Nephron progenitor cell (in vitro differentiated cells): Measurements from ENCODE around the gene HOOK2.

ENCODE experiments used
- DNase-seq: peaks from one replicate; pipeline ENCODE4 v3.0.0; 2021
- H3K27ac Mint-ChIP-seq: 2 replicates; pipeline ENCODE4 v1.8.0; 2021; ENCODE audit warnings: mild to moderate bottlenecking, moderate library complexity, mixed read lengths
- H3K27me3 Mint-ChIP-seq: 2 replicates; pipeline ENCODE4 v1.8.0; 2021; ENCODE audit warnings: mild to moderate bottlenecking, low read depth, mixed read lengths; ENCODE audit not compliant: poor library complexity
- H3K36me3 Mint-ChIP-seq: 2 replicates; pipeline ENCODE4 v1.8.0; 2021; ENCODE audit warnings: low read depth, mixed read lengths
- H3K4me1 Mint-ChIP-seq: 2 replicates; pipeline ENCODE4 v1.8.0; 2021; ENCODE audit warnings: mixed read lengths
- H3K4me3 Mint-ChIP-seq: 2 replicates; pipeline ENCODE4 v1.8.0; 2021; ENCODE audit warnings: mild to moderate bottlenecking, moderate library complexity, mixed read lengths
- H3K9me3 Mint-ChIP-seq: 2 replicates; pipeline ENCODE4 v1.8.0; 2021; ENCODE audit warnings: mild to moderate bottlenecking, moderate library complexity, mixed read lengths
- TF ChIP-seq, protein P1 (sequence below): fragments of 200-600 bp; sonication (generic); IDR thresholded peaks from 2 replicates; pipeline ENCODE4 v1.5.0; 2021; ENCODE audit warnings: antibody characterized with exemption

Gene HOOK2

DNA sequence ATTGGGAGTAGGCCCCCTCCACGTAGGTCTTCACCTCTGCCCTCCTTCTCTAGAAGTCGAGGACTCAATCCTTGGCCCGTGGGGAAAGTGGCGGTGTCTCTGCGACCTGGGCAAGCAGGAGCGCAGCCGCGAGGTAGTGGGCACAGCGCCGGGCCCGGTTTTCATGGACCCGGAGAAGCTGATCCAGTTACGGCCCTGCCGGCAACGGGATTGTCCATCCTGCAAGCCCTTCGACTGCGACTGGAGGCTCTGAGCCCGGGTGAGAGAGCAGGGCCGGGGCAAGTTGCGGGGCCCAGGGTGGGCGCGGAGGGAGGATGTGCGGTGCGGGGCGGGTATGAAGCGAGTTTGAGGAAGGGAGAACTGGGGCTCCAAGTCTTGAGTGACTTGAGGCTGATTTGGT lies 28.7 kb upstream of the HOOK2 start:
- H3K4me1 Mint-ChIP-seq: peaks cover 41% of the 10 kb centered on the region
- TF ChIP-seq, protein P1, sequence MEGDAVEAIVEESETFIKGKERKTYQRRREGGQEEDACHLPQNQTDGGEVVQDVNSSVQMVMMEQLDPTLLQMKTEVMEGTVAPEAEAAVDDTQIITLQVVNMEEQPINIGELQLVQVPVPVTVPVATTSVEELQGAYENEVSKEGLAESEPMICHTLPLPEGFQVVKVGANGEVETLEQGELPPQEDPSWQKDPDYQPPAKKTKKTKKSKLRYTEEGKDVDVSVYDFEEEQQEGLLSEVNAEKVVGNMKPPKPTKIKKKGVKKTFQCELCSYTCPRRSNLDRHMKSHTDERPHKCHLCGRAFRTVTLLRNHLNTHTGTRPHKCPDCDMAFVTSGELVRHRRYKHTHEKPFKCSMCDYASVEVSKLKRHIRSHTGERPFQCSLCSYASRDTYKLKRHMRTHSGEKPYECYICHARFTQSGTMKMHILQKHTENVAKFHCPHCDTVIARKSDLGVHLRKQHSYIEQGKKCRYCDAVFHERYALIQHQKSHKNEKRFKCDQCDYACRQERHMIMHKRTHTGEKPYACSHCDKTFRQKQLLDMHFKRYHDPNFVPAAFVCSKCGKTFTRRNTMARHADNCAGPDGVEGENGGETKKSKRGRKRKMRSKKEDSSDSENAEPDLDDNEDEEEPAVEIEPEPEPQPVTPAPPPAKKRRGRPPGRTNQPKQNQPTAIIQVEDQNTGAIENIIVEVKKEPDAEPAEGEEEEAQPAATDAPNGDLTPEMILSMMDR: no peak
- H3K4me3 Mint-ChIP-seq: no peak overlapping the region
- no peak for DNase-seq
- H3K27me3 Mint-ChIP-seq: no peaks in the 10 kb centered on the region
- no peaks in the 10 kb centered on the region for H3K9me3 Mint-ChIP-seq
- H3K27ac Mint-ChIP-seq: no peak overlapping the region
- H3K36me3 Mint-ChIP-seq: peaks cover 16% of the 10 kb centered on the region

- H3K27ac Mint-ChIP-seq: no peak overlapping the region
- no peaks in the 10 kb centered on the region for H3K27me3 Mint-ChIP-seq
- TF ChIP-seq, protein P1: no peak
- no peak for DNase-seq
- H3K9me3 Mint-ChIP-seq: no peaks in the 10 kb centered on the region
- peaks cover 35% of the 10 kb centered on the region for H3K4me1 Mint-ChIP-seq
- peak overlapping the region; percentile 90 for H3K4me3 Mint-ChIP-seq
- H3K36me3 Mint-ChIP-seq: peaks cover 19% of the 10 kb centered on the region
Measured at GRCh38 chr19:12802267-12803106, 27.1 kb upstream of the HOOK2 start.

DNA sequence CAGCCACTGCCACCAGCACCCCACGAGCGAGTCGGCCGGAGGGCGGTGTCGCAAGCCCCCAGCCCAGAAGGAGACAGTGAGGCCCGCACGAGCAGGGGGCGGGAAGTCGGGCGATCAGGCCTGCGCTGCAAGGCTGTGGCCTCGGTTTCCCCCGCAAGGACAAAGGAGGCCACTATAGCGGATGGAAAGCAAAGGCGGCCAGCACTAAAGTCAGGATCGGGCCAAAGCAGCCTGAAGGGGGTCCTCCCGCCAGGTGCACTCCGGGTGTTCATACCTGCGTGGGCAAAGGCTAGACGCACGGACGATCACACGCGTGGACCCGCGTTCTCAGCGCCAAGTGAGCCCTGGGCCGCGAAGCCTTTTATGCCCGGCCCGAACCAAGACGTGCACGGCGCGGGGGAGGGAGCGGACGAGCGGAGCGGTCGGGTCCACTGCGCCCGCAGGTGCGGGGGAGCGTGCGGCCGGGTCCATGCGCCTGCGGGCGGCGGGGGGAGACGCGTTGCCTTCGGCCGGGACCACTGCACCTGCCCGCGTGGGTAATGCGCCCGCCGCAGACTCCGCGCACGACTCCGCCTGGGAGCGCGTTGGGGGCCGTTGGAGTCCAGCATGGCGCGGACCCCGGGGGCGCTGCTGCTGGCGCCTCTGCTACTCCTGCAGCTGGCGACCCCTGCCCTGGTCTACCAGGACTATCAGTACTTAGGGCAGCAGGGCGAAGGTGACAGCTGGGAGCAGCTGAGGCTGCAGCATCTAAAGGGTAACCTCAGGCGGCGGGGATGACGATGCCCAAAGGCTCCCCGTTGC lies 26.3 kb upstream of the HOOK2 start, which contains the start of the genes PRDX2 and THSD8:
Gene PRDX2, minus strand, starts transcription at position 335 of the 801 bp plus-strand sequence. CDS start 539 bp downstream, outside the sequence.
Gene THSD8, plus strand, starts transcription at position 604 of the 801 bp plus-strand sequence. Its CDS starts 3 bp downstream, at position 607.
- TF ChIP-seq, protein P1: no peak
- peak within 1 kb of the TSS; percentile 61 for H3K27ac Mint-ChIP-seq
- H3K4me3 Mint-ChIP-seq: peak within 1 kb of the TSS; percentile 90
- peak; percentile 88 for DNase-seq
- H3K36me3 Mint-ChIP-seq: peaks cover 27% of the 10 kb centered on the region
- H3K4me1 Mint-ChIP-seq: peaks cover 30% of the 10 kb centered on the region
- no peaks in the 10 kb centered on the region for H3K27me3 Mint-ChIP-seq
- no peaks in the 10 kb centered on the region for H3K9me3 Mint-ChIP-seq

- TF ChIP-seq, protein P1: no peak
- Mint-ChIP-seq H3K36me3 (peaks cover 31% of the 10 kb centered on the region), H3K9me3 (no peaks in the 10 kb centered on the region), H3K27me3 (no peaks in the 10 kb centered on the region), H3K4me3 (peak overlapping the region; percentile 90), H3K27ac (peak overlapping the region; percentile 39), H3K4me1 (peaks cover 30% of the 10 kb centered on the region)
- peak; percentile 66 for DNase-seq
Measured at GRCh38 chr19:12800923-12801465, 25.6 kb upstream of the HOOK2 start.

- Mint-ChIP-seq H3K36me3 (peaks cover 31% of the 10 kb centered on the region), H3K4me1 (peaks cover 32% of the 10 kb centered on the region), H3K27ac (no peak overlapping the region), H3K9me3 (no peaks in the 10 kb centered on the region), H3K27me3 (no peaks in the 10 kb centered on the region), H3K4me3 (peak overlapping the region; percentile 90)
- no peak for DNase-seq
- TF ChIP-seq, protein P1: no peak
Measured at GRCh38 chr19:12800466-12800770, 25.1 kb upstream of the HOOK2 start.
